ENCODE measurements around the gene MYO1A.
"Not testable (repeated sequence)": the region's sequence is repeated elsewhere in the genome, so short reads cannot be mapped to it uniquely, and the experiment has no call there.

MYO1A gene

DNA sequence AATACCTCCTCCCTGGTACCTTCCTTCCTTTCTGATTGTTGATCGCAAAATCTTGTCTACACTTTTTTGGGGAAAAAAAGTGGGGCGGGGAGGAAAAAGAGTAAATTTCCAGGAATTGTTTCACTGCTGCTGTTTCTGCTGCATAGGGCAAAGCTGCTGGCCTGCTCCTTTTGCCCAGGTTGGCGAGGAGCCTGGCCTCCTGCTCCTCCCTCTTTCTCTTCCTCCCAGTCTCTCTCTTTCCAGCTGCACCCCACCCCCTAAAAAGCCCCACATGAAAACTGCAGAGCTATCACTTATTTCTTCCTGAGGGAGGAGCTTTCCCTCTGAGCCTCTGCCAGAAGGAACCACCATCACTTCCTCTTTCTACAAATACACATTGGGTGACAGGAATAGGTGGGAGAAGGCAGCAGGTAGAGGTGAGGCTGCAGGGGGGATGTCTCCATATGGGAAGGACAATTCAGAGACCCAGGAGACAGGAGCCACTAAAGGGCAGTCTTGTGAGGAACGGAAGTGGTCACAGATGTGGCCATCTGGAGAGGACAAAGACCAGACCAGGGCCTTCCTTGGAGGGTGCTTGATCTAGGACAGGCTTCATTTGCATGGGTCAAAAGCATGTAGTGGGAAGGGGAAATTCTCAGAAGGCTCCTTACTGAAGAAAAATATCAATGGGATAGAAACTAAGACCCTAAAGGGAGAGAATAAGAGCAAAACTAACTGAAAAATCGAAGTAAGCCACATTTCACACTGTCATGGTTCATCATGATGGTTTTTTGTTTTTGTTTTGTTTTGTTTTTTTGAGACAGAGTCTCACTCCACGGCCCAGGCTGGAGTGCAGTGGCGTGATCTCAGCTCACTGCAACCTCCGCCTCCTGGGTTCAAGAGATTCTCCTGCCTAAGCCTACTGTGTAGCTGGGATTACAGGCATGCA, 58.3 kb downstream of the MYO1A start:
- no peak for DNase-seq

DNA sequence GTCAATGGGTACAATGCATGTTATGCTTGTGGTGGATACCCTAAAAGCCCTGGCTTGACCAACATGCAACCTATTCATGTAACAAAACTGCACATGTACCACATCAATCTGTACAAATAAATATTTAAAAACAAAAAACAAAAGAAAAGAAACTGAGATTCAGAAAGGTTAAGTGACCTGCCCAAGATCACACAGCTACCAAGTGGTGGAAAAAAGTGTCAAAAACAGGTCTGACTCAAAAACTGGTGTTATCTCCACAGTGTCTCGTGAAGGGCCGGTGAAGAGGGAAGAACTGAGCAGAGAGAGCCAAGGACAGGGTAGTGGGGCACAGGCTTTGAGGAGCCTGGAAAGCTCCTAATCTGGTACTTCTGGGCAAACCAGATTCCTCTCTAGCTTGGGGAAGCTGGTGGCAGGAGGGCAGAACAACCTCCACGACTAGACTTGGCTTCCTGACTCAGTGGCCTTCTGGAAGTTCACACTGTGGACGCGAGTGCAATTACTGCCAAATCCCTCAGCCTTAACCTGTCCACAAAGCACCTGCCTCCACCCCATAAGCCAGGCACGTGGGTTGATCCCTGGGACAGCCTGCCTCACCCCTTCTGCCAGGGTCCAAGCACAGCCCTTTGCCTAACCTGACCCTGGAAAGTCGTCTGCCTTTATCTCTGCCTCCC, 59.1 kb downstream of the MYO1A start:
- DNase-seq: no peak

DNA sequence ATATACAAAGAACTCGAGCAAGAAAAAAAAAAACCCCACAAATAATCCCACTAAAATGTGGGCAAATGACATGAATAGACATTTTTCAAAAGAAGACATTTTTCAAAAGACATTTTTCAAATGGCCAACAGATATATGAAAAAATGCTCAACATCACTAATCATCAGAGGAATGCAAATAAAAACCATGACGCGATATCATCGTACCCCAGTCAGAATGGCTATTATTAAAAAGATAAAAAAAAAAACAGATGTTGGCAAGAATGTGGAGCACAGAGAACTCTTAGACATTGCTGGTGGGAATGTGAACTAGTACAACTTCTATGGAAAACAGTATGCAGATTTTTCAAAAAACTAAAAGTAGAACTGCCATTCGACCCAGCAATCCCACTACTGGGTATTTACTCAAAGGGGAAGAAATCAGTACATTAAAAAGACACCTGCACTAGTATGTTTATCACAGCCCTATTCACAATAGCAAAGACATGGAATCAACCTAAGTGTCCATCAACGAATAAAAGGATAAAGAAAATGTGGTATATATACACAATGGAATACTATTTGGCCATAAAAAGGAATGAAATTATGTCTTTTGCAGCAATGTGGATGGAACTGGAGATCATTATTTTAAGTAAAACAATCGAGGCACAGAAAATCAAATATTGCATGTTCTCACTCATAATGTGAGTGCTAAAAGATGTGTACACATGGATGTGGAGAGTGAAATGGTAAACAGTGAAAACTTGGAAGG, 59.9 kb downstream of the MYO1A start:
- DNase-seq: no peak

DNA sequence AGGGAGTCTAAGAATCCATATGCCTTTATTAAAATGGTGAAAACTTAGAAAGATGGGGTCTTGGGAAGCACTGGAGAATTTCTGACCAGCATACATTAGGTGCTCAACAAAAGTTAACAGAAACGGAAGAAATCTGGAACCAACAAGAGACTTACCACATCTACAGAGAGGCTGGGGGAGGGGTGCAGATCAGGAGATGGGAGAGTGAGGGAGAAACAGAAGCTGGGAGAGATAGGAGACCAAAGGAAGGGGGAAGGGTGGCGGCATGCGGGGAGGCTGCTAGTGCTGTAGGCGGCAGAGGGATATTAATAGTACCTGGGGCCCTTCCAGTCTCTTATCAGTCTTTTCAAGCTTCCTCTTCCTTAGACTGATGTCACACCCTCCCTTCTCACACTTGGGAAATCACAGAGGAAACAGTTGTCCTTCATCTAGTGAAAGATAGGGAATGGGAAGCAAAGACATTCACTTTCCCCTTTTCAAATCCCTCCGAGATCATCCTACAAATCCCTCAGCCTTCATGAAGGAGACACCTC, 61.7 kb downstream of the MYO1A start:
- no peak for DNase-seq

DNA sequence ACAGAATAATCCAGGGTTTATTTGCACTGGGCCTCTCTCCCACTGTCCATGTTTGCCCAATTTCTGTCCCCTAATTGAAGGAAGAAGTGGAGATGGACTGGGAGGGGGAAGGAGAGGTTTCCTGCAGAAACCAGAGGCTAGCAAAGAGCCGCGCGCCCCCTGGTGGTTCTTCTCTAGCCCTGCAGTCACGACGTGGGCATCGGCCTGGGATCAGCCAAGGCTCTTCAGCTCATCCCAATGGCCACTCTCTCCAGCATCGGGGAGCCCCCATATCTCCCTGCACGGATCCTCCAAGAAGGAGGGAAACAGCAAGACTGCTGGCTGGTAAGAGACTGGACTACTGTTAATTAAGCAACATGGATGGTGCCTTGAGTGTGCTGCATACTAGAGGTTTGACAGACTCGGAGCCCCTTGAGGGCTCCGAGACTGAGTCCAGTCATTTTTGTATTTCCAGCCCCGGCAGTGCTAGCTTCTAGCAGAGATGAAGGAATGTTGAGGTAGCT, 62.3 kb downstream of the MYO1A start:
- DNase-seq: peak; percentile 72

DNA sequence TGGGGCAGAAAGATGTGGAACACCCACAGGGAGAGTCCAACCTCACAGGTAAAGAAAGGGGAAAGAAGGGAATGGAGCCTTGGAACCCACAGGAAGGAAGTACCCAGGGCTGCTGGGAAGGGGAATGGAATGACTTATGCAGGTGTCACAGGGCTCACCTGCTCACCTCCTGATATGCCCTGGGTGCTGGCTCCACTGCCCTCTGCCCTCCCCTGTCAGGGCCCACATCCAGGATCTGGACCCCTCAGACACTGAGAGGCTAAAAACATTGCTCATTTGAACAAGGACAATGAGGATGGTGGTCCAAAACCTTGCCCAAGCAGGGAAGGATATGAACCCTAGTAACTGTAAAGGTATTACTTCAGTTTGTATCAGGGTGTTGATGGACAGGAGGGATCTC, 62.9 kb downstream of the MYO1A start:
- no peak for DNase-seq

DNA sequence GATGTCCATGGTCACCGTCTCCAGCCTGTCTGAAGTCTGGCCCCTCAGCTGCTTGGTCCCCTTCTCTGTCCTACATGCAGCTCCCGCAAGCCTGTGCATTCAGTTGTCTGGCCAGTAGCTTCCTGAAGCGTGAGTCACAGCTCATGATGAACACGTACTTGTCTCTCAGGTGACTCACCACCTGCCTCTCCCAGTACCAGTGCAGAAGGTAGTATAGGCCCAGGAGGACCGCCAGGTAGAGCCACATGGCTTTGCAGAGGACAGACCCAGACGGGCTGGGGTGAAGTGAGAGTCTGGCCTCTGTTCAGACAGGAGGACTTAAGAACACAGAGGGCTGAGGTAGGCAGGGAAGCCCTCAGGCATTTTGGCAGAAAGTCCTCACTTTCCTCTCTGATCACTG, 64.2 kb downstream of the MYO1A start:
- DNase-seq: peak; percentile 30

DNA sequence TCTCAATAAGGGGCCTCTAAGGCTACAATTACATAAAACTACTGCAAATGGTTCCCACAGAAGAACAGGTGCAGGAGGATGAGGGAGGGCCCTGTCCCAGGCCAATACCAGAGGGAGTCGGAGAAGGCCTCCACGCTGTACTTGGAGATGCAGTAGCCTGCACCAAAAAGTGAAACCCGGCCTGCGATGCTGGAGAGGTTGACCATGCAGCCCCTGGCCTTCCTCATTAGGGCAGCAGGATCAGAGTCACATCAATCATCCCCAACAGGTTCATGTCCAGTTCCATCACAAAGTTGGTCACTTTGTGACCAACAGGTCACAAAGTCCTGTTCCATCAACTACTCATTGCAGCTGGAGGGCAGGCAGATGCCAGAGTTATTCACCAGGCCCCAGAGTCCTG, 66.5 kb downstream of the MYO1A start:
- no peak for DNase-seq

DNA sequence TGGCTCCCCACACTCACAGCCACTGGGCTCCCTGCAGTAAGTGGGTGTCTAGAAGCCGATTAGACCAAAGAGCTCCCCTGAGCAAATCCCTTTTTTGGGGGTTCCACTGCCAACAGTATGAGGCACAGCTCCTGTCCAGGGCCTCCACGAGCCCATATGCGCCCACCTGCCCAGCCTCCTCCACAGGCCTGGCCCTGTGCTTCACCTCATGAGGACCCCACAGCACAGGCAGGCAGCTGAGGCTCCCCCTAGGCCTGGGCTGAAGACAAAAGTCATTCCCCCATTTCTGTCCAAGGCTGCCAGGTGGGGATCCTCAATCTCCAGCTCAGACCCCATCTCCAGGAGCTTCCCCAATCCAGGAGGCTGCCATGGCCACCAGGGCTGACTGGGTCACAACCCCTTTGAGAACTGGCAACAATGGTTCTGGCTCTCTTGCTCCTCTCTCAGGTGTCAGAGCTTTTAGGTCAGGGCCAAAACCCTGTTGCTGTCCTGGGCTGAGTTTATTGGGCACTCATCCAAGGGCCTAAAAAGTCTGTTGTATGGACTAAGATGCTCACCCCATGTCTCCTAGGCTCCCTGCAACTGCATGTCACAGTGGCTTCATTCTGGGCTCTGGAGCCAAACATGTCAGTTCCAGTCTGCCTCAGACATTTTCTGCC, 67.2 kb downstream of the MYO1A start:
- DNase-seq: not testable (repeated sequence)

DNA sequence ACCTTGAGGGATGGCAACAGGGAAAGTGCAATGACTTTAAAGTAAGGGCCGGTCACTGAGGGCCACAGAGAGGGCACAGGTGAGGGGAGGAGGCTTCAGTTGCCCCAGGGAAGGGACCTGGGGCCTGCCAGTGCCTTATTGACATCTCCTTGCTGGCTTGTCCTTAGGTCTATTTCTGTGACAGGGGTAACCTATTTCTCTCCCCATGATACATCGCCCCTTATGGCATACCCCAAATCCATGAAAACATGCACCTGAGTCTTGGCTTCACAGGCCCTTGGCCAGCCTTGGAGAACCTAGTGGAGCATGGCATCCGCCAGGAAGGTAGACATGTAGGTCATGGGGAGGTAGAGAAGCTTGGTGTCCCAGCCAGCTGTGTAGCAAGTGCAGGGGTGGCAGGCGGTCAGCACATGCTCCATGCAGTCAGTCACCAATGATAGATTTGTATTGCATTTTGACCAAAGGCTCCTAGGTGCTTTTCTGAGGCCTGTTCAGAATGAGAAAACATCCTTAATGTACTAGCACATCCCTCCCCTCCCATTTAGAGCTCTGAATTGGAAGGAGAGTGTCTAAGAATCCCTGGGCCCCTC, 68.9 kb downstream of the MYO1A start:
- DNase-seq: no peak

DNA sequence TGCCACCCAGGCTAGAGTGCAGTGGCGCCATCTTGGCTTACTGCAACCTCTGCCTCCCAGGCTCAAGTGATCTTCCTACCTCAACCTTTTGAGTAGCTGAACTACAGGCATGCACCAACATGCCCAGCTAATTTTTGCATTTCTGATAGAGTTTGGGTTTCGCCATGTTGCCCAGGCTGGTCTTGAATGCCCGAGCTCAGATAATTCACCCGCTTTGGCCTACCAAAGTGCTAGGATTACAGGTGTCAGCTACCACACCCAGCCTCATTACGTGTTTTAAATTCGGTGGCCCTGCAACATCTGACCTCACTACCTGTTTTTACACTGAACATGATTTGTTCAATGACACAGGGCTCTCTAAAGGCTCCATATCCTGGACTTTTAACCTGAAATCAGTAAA, 69.7 kb downstream of the MYO1A start:
- DNase-seq: no peak

DNA sequence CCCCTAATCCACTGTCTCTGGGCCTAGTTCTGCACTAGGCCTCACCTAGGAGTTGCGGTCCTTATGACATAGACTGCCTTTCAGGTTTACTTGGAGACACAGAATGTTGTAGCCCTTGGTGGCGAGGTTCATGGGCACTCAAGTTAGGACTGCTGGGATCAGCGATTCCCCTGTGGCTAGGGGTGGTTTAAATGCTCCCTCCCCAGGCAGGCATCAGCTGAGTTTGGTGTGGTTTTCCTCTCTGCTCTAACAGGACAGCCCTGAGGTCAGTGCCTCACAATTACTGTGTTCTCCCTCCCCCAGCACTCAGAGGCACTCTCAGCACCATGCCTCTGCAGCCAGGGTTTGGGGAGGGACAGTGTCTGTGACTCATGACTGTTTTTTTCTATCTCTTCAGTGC, 70.3 kb downstream of the MYO1A start:
- DNase-seq: no peak

Data from T1000 (cell line).